GM12878 (cell line): ENCODE data around the gene KIF3A. TPM values are rescaled to one million over a fixed set of nuclear protein-coding genes. Genes with fewer than 3 reads are reported as not detected.

ENCODE experiments used
- ATAC-seq: fragments of 200-7000 bp; cut with Tn5 transposase; 3 replicates; pipeline ENCODE4 v1.9.1; 2020; ENCODE audit warnings: mild to moderate bottlenecking, moderate library complexity
- BruUV-seq: library from RNA; stranded (reverse); fragments of 400-500 nt; replicated peaks from 2 replicates; lab custom pipeline; 2021; lab: Mats Ljungman, UMichigan
- CTCF ChIA-PET: fragments of 300-600 bp; sonication (Branson Sonifier 250); formaldehyde crosslinking; extraction: SDS; loops from one replicate; lab custom pipeline; 2021; ENCODE audit warnings: inconsistent platforms; lab: Yijun Ruan, JAX
- POLR2A ChIA-PET: fragments of 350-600 bp; formaldehyde crosslinking; extraction: SDS; loops from one replicate; lab custom pipeline; 2021; ENCODE audit warnings: inconsistent platforms; lab: Charles Lee
- RAD21 ChIA-PET: fragments of 300-600 bp; sonication (Branson Sonifier 250); formaldehyde crosslinking; loops from one replicate; lab custom pipeline; 2023; ENCODE audit warnings: antibody characterized with exemption; ENCODE audit not compliant: unreplicated experiment; lab: Charles Lee
- SMC1A ChIA-PET: fragments of 300-600 bp; sonication (Branson Sonifier 250); formaldehyde crosslinking; loops from one replicate; lab custom pipeline; 2023; ENCODE audit not compliant: unreplicated experiment, uncharacterized antibody; lab: Charles Lee
- DNase-seq: peaks from one replicate; pipeline ENCODE4 v3.0.0-alpha.2; 2011; ENCODE audit warnings: low read depth, low spot score
- FAIRE-seq: peaks from 3 replicates; lab custom pipeline; 2011; peaks lifted over from hg19 to GRCh38; lab: Jason Lieb, UNC
- H2AFZ ChIP-seq: 2 replicates; pipeline ENCODE4 v1.6.0; 2011; ENCODE audit warnings: low read depth, low read length, control low read depth; ENCODE audit not compliant: control insufficient read depth
- H3K27ac ChIP-seq: 2 replicates; pipeline ENCODE4 v1.5.1; 2011; ENCODE audit warnings: control low read depth; ENCODE audit not compliant: control insufficient read depth, insufficient read depth
- H3K27me3 ChIP-seq, 2 experiments: replicated peaks in 1 of 2; 2 replicates each; pipeline versions ENCODE4 v1.6.0 to v1.6.1; 2011; ENCODE audit warnings: low read length in 1 of 2; ENCODE audit not compliant: control insufficient read depth in 2 of 2, insufficient read depth in 2 of 2
- H3K36me3 ChIP-seq, 2 experiments: 2 replicates each; pipeline ENCODE4 v1.5.1; 2011; ENCODE audit warnings: low read length in 1 of 2; ENCODE audit not compliant: control insufficient read depth in 2 of 2, insufficient read depth in 2 of 2
- H3K4me1 ChIP-seq: 2 replicates; pipeline ENCODE4 v1.6.1; 2011; ENCODE audit warnings: mild to moderate bottlenecking, low read length, moderate library complexity, mixed read lengths; ENCODE audit not compliant: control insufficient read depth, insufficient read depth
- H3K4me2 ChIP-seq: 2 replicates; pipeline ENCODE4 v1.6.0; 2011; ENCODE audit warnings: control low read depth; ENCODE audit not compliant: control insufficient read depth, insufficient read depth
- H3K4me3 ChIP-seq: fragments of 200-600 bp; sonication (generic); 2 replicates; pipeline ENCODE4 v1.5.1; 2016
- H3K79me2 ChIP-seq: 2 replicates; pipeline ENCODE4 v1.6.0; 2011; ENCODE audit warnings: low read length; ENCODE audit not compliant: control insufficient read depth, insufficient read depth
- H3K9ac ChIP-seq: 2 replicates; pipeline ENCODE4 v1.8.0; 2011; ENCODE audit warnings: low read length, control low read depth, mixed read lengths; ENCODE audit not compliant: control insufficient read depth, insufficient read depth
- H3K9me3 ChIP-seq: replicated peaks from 3 replicates; pipeline ENCODE4 v1.5.1; 2011; ENCODE audit warnings: mild to moderate bottlenecking, low read length; ENCODE audit not compliant: control insufficient read depth, insufficient read depth
- H4K20me1 ChIP-seq: 2 replicates; pipeline ENCODE4 v1.6.0; 2011; ENCODE audit not compliant: control insufficient read depth, insufficient read depth
- BRCA1 ChIP-seq: IDR thresholded peaks from 2 replicates; pipeline ENCODE4 v1.6.1; 2011; ENCODE audit warnings: low read depth, low read length, improper control_type of control experiment
- EGR1 ChIP-seq, 2 experiments: IDR thresholded peaks; 1 replicate in 1 of 2; 2 replicates in 1 of 2; pipeline ENCODE4 v1.6.1; 2011 to 2012; ENCODE audit warnings: low read depth in 2 of 2, low read length in 2 of 2, borderline replicate concordance in 1 of 2, mild to moderate bottlenecking in 1 of 2, moderate library complexity in 1 of 2
- ESRRA ChIP-seq: IDR thresholded peaks from 2 replicates; pipeline ENCODE4 v1.6.1; 2012; ENCODE audit warnings: mild to moderate bottlenecking, low read length, improper control_type of control experiment
- ETV6 ChIP-seq, 2 experiments: fragments of 450-650 bp in 1 of 2; IDR thresholded peaks in 1 of 2; conservative IDR thresholded peaks in 1 of 2; 2 replicates each; pipeline ENCODE4 v1.6.1; 2014; ENCODE audit warnings: antibody characterized with exemption in 1 of 2, borderline replicate concordance in 1 of 2, low read depth in 1 of 2, mild to moderate bottlenecking in 1 of 2, moderate library complexity in 1 of 2
- PML ChIP-seq: IDR thresholded peaks from 2 replicates; pipeline ENCODE4 v1.6.1; 2012; ENCODE audit warnings: low read length, inconsistent platforms
- RFX5 ChIP-seq: IDR thresholded peaks from 2 replicates; pipeline ENCODE4 v1.6.1; 2011; ENCODE audit warnings: low read depth, low read length, improper control_type of control experiment
- SIX5 ChIP-seq: IDR thresholded peaks from 2 replicates; pipeline ENCODE4 v1.6.1; 2011; ENCODE audit warnings: mild to moderate bottlenecking, low read depth, low read length, moderate library complexity; ENCODE audit not compliant: severe bottlenecking
- SMARCA5 ChIP-seq: fragments of 450-650 bp; IDR thresholded peaks from 2 replicates; pipeline ENCODE4 v1.6.1; 2017; ENCODE audit warnings: mild to moderate bottlenecking
- TARDBP ChIP-seq: IDR thresholded peaks from 2 replicates; pipeline ENCODE4 v1.6.1; 2016; ENCODE audit warnings: borderline replicate concordance
- YBX1 ChIP-seq: fragments of 450-650 bp; IDR thresholded peaks from 2 replicates; pipeline ENCODE4 v1.6.1; 2016; ENCODE audit warnings: antibody characterized with exemption
- ZNF24 ChIP-seq: fragments of 450-650 bp; IDR thresholded peaks from 2 replicates; pipeline ENCODE4 v1.6.1; 2017; ENCODE audit warnings: antibody characterized with exemption, mild to moderate bottlenecking
- ZNF384 ChIP-seq: IDR thresholded peaks from 2 replicates; pipeline ENCODE4 v1.6.1; 2012; ENCODE audit warnings: low read depth, mild to moderate bottlenecking, low read length, improper control_type of control experiment, borderline replicate concordance
- WGBS: methylation state at CpG from one replicate; pipeline ENCODE4 v1.1.6; 2016; ENCODE audit warnings: low lambda C conversion rate; ENCODE audit not compliant: insufficient replicate concordance, insufficient coverage; ENCODE audit errors: missing lambda C conversion rate; 5-methylcytosine and 5-hydroxymethylcytosine counted together
- in situ Hi-C: fragments of 300-500 bp; cut with MboI; formaldehyde crosslinking; loops from 9 replicates; pipeline ENCODE4 v1.14.3; 2018; ENCODE audit warnings: mixed read lengths
- intact Hi-C: fragments of 100-400 bp; cut with micrococcal nuclease; formaldehyde crosslinking; loops from one replicate; pipeline ENCODE4 v1.14.2; 2022; ENCODE audit not compliant: unreplicated experiment
- polyA plus RNA-seq, 11 experiments: library from polyadenylated mRNA; depleted of rRNA in 4 of 11; unstranded in 6 of 11; stranded (reverse) in 5 of 11; fragments of >200 nt; fragmentation: Nextera tagmentation in 4 of 11; fragmentation: Illumina TruSeq in 1 of 11; extraction: Ambion mirVana in 4 of 11; extraction: Trizol in 1 of 11; gene quantifications; 1 replicate in 1 of 11; 2 replicates in 10 of 11; pipeline versions ENCODE4 v1.2.1 to v1.2.3, GENCODE V29; 2011 to 2016; ENCODE audit warnings: inconsistent platforms in 2 of 11, missing spikeins in 2 of 11, low read depth in 1 of 11
- total RNA-seq, 4 experiments: library from RNA; depleted of rRNA in 3 of 4; stranded (reverse); fragments of >200 nt in 3 of 4; fragmentation: Illumina TruSeq in 1 of 4; extraction: Trizol in 1 of 4; gene quantifications; 2 replicates each; pipeline versions ENCODE4 v1.2.1 to v1.2.3, GENCODE V29; 2013 to 2021
- TF ChIP-seq, protein P1 (sequence below): IDR thresholded peaks from 2 replicates; pipeline ENCODE4 v1.6.1; 2011; ENCODE audit warnings: low read depth, mild to moderate bottlenecking, low read length, moderate library complexity, borderline replicate concordance; ENCODE audit errors: extremely low read depth
- TF ChIP-seq, protein P2 (sequence below): IDR thresholded peaks from 2 replicates; pipeline ENCODE4 v1.6.1; 2011; ENCODE audit warnings: borderline replicate concordance, low read depth, mild to moderate bottlenecking, moderate library complexity, low read length; ENCODE audit not compliant: insufficient read depth, poor library complexity, severe bottlenecking
- TF ChIP-seq, protein P3 (sequence below): IDR thresholded peaks from 2 replicates; pipeline ENCODE4 v1.6.1; 2012; ENCODE audit warnings: low read depth, low read length, improper control_type of control experiment

Gene KIF3A
- total and polyA plus RNA-seq, 10 of the 15 experiments (the other 5 are each of a cell fraction or from before 2014, with no cell fraction given), result 2.7 to 36.5 (median 10.0) TPM

DNA sequence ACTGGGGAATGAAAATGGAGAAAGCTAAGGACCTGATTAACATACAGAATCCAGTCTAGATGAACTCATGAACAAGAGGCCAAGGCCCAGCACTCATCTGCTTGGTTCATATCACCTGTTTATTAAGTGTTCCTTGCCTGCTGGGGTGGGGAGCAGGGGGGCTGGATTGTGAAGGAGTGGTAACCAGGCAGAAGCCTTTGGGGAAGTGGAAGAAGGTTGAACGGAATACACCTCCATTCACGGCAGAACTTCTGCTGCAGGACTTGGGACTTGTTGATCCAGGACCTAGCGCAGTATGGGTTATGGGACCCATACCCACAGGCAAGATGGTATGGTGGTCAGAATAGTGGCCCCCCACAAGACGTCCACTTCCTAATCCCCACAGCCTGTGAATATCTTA, 48.5 kb upstream of the KIF3A start:
- no peaks in the 10 kb centered on the region for H3K9me3 ChIP-seq
- intact Hi-C loops (no loop called here), in situ Hi-C loops (no loop called here)
- no peaks in the 10 kb centered on the region for H4K20me1 ChIP-seq
- ChIA-PET RAD21 (interaction anchor here (0.7 to 1.0 kb wide), 3 partner anchors 12 to 35 kb away, joined by 3 to 4 read pairs (median 3); no protein-coding TSS in a partner anchor), POLR2A (interaction anchor here (1.3 to 1.4 kb wide), 2 partner anchors 21 to 147 kb away, joined by 3 to 4 read pairs; no protein-coding TSS in a partner anchor), CTCF (interaction anchor here (1.0 to 2.2 kb wide), 11 partner anchors 8 to 285 kb away, joined by 3 to 9 read pairs (median 4); no protein-coding TSS in a partner anchor), SMC1A (interaction anchor here (0.8 to 2.6 kb wide), 7 partner anchors 13 to 147 kb away, joined by 3 to 9 read pairs (median 4); no protein-coding TSS in a partner anchor)
- H3K27me3 ChIP-seq, result no peaks in the 10 kb centered on the region
- no peak overlapping the region for H3K27ac ChIP-seq
- FAIRE-seq (no peak), ATAC-seq (no peak), DNase-seq (no peak)
- WGBS, result 73% methylated on average over 4 of the region's 4 CpGs
- no TSS peak for BruUV-seq
- H3K4me1 ChIP-seq, result 0 out of 2 replicates have a peak, but pooled peaks cover 3% of the 10 kb centered on the region
- no peak overlapping the region for H3K4me2 ChIP-seq
- TF ChIP-seq RFX5 (no peak), PML (no peak), TARDBP (no peak), ETV6 (conservative IDR thresholded peaks at IDR 0.05 in 1 of 2, IDR thresholded peaks at IDR 0.05 in 1 of 2; ENCODE audit: borderline replicate concordance in 1 of 2, low read depth in 1 of 2) (no peak), SIX5 (no peak), ZNF24 (no peak), EGR1 (IDR thresholded peaks at IDR 0.05; ENCODE audit: borderline replicate concordance in 1 of 2, low read depth in 2 of 2, low read length in 2 of 2) (no peak), YBX1 (no peak), ESRRA (no peak), SMARCA5 (no peak), BRCA1 (no peak), ZNF384 (no peak)
- TF ChIP-seq, protein P1, sequence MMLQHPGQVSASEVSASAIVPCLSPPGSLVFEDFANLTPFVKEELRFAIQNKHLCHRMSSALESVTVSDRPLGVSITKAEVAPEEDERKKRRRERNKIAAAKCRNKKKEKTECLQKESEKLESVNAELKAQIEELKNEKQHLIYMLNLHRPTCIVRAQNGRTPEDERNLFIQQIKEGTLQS, result no peak
- TF ChIP-seq, protein P2, sequence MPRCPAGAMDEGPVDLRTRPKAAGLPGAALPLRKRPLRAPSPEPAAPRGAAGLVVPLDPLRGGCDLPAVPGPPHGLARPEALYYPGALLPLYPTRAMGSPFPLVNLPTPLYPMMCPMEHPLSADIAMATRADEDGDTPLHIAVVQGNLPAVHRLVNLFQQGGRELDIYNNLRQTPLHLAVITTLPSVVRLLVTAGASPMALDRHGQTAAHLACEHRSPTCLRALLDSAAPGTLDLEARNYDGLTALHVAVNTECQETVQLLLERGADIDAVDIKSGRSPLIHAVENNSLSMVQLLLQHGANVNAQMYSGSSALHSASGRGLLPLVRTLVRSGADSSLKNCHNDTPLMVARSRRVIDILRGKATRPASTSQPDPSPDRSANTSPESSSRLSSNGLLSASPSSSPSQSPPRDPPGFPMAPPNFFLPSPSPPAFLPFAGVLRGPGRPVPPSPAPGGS, result no peak
- TF ChIP-seq, protein P3, sequence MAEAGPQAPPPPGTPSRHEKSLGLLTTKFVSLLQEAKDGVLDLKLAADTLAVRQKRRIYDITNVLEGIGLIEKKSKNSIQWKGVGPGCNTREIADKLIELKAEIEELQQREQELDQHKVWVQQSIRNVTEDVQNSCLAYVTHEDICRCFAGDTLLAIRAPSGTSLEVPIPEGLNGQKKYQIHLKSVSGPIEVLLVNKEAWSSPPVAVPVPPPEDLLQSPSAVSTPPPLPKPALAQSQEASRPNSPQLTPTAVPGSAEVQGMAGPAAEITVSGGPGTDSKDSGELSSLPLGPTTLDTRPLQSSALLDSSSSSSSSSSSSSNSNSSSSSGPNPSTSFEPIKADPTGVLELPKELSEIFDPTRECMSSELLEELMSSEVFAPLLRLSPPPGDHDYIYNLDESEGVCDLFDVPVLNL, result no peak
- H3K4me3 ChIP-seq, result no peak overlapping the region
- H3K9ac ChIP-seq, result no peak overlapping the region
- no peaks in the 10 kb centered on the region for H3K79me2 ChIP-seq
- H2AFZ ChIP-seq, result no peak overlapping the region; the same call in 1 of the 2 replicates
- H3K36me3 ChIP-seq, result no peaks in the 10 kb centered on the region
